ENCODE results near the gene CFAP251. TPM values are rescaled to one million over a fixed set of nuclear protein-coding genes. Genes with fewer than 3 reads are reported as not detected.
A peak's percentile ranks its signal among the peaks of the same experiment; 100 is the strongest.

Gene CFAP251
- polyA plus RNA-seq, 2 of the 4 experiments (the other 2 are of a cell fraction) = 0.94 to 1.4 TPM

- TF ChIP-seq REST (IDR thresholded peaks at IDR 0.05) (no peak), HDAC2 (IDR thresholded peaks at IDR 0.05) (no peak), EHMT2 (IDR thresholded peaks at IDR 0.05; ENCODE audit: low read depth) (no peak), JUN (IDR thresholded peaks at IDR 0.05) (no peak)
- TF ChIP-seq, protein P1, sequence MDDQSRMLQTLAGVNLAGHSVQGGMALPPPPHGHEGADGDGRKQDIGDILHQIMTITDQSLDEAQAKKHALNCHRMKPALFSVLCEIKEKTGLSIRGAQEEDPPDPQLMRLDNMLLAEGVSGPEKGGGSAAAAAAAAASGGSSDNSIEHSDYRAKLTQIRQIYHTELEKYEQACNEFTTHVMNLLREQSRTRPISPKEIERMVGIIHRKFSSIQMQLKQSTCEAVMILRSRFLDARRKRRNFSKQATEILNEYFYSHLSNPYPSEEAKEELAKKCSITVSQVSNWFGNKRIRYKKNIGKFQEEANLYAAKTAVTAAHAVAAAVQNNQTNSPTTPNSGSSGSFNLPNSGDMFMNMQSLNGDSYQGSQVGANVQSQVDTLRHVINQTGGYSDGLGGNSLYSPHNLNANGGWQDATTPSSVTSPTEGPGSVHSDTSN (IDR thresholded peaks at IDR 0.05) = no peak
- TF ChIP-seq, protein P2, sequence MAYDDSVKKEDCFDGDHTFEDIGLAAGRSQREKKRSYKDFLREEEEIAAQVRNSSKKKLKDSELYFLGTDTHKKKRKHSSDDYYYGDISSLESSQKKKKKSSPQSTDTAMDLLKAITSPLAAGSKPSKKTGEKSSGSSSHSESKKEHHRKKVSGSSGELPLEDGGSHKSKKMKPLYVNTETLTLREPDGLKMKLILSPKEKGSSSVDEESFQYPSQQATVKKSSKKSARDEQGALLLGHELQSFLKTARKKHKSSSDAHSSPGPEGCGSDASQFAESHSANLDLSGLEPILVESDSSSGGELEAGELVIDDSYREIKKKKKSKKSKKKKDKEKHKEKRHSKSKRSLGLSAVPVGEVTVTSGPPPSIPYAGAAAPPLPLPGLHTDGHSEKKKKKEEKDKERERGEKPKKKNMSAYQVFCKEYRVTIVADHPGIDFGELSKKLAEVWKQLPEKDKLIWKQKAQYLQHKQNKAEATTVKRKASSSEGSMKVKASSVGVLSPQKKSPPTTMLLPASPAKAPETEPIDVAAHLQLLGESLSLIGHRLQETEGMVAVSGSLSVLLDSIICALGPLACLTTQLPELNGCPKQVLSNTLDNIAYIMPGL (CRISPR knock-in tag; IDR thresholded peaks at IDR 0.05; ENCODE audit: borderline replicate concordance) = no peak
Measured at GRCh38 chr12:122028905-122029560, 110.6 kb downstream of the CFAP251 start (continued).

- Histone ChIP-seq H3K4me2 (no peak overlapping the region), H3K4me3 (no peak overlapping the region), H3K9me3 (no peaks in the 10 kb centered on the region), H3K27ac (peak overlapping the region in 1 of 2 experiments; percentile 21; a peak in 1 of 6 replicates), H3K4me1 (no peaks in the 10 kb centered on the region)
- no peak for DNase-seq (ENCODE audit: low read depth in 1 of 2, low spot score in 1 of 2)
- CTCF ChIA-PET = interaction anchor here (0.6 to 2.9 kb wide), 6 partner anchors 24 to 161 kb away, joined by 3 to 10 read pairs (median 5); no protein-coding TSS in a partner anchor
- 86% methylated on average over 25 of the region's 28 CpGs for WGBS (ENCODE audit: missing lambda C conversion rate)
- no peak for FAIRE-seq
- ATAC-seq = no peak
- POLR2A ChIA-PET = no interaction called here
- TF ChIP-seq HOXB13 (CRISPR knock-in tag; IDR thresholded peaks at IDR 0.05; ENCODE audit: low read depth) = no peak
- TF ChIP-seq ZNF302 (CRISPR knock-in tag; IDR thresholded peaks at IDR 0.05) = no peak
- no peak for TF ChIP-seq POLR2A (IDR thresholded peaks at IDR 0.05; ENCODE audit: low read length)
Measured at GRCh38 chr12:122029620-122030423, 111.4 kb downstream of the CFAP251 start.

DNA sequence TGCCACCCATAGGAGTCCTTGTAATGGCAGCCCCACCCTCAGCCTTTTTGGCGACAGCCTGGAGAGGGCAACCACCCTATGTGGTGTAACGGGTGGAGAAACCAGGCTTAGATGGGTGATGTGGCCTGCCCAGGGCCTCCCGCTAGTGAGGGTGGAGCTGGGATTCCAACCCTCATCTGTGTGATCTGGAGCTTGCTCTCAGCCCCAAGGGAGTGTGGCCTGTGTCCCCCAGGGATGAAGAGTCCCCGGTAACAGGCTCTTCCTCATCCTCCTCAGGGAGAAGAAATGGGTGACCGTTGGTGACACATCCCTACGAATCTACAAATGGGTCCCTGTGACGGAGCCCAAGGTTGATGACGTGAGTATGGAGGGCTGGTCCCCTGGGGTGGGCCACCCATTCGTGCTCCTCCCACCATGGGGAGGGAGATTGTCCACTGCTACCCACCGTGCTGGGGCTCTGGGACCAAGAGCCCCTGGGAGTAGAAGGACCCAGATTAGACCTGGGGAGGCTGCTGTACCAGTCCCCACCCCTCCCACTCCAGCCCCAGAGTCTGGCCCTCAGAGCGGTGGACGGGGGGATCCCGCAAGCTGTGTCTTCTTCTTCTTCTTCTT, 112.1 kb downstream of the CFAP251 start:
- ChIA-PET POLR2A (no interaction called here), CTCF (interaction anchor here (1.1 to 2.9 kb wide), 8 partner anchors 10 to 160 kb away, joined by 3 to 10 read pairs (median 5); partner anchors contain the start of gene BCL7A)
- ATAC-seq (no peak), FAIRE-seq (no peak), DNase-seq (ENCODE audit: low read depth in 1 of 2, low spot score in 1 of 2) (no peak)
- Histone ChIP-seq H3K4me1 (no peaks in the 10 kb centered on the region), H3K27ac (peak overlapping the region in 1 of 2 experiments; percentile 21; a peak in 1 of 6 replicates), H3K4me2 (no peak overlapping the region), H3K4me3 (no peak overlapping the region), H3K9me3 (no peaks in the 10 kb centered on the region)
- 92% methylated on average over 13 of the region's 13 CpGs for WGBS (ENCODE audit: missing lambda C conversion rate)
- TF ChIP-seq TFCP2L1 (CRISPR knock-in tag; IDR thresholded peaks at IDR 0.05) = no peak
- no peak for TF ChIP-seq TP53 (CRISPR knock-in tag; IDR thresholded peaks at IDR 0.05)
- no peak for TF ChIP-seq NR3C1 (IDR thresholded peaks at IDR 0.05)
- no peak for TF ChIP-seq CBX2 (IDR thresholded peaks at IDR 0.05; ENCODE audit: borderline replicate concordance, low read depth)
- no peak for TF ChIP-seq KDM1A (IDR thresholded peaks at IDR 0.05; ENCODE audit: low read depth)
- TF ChIP-seq RCOR1 (IDR thresholded peaks at IDR 0.05; ENCODE audit: low read depth, low read length) = no peak
- TF ChIP-seq RAD21 (conservative IDR thresholded peaks at IDR 0.05 in 1 of 2, IDR thresholded peaks at IDR 0.05 in 1 of 2) = no peak
- no peak for TF ChIP-seq RARB (CRISPR knock-in tag; IDR thresholded peaks at IDR 0.05)
- TF ChIP-seq ESRRA (IDR thresholded peaks at IDR 0.05; ENCODE audit: borderline replicate concordance, low read length) = no peak
- TF ChIP-seq ZFP36 (IDR thresholded peaks at IDR 0.05; ENCODE audit: borderline replicate concordance, partially characterized antibody) = no peak
- no peak for TF ChIP-seq CHD4 (IDR thresholded peaks at IDR 0.05; ENCODE audit: borderline replicate concordance)
- TF ChIP-seq, protein P1 (IDR thresholded peaks at IDR 0.05) = no peak

Measured in A549 (cell line).